ENCODE results near the gene GSX2. TPM values are rescaled to one million over a fixed set of nuclear protein-coding genes. Genes with fewer than 3 reads are reported as not detected.

The GSX2 gene
- total RNA-seq, 8 experiments from 2014 or later = 0.14 to 0.57 (median 0.33) TPM; not detected in 5

- peaks cover 0 to 3% of the 10 kb centered on the region in 2 donors for H3K4me1 ChIP-seq (replicated peaks in 1 of 2)
- in situ Hi-C loops (cut with MboI; ENCODE audit: low pct_unique_long_range_greater_than_20kb in 2 of 9, low sequenced_read_pairs in 9 of 9, unreplicated experiment in 9 of 9) = loop anchor here in 1 of 9 experiments (25.0 kb wide), 1 partner anchor 122 kb away; no protein-coding TSS in a partner anchor
- no peak overlapping the region for H3K27ac ChIP-seq
- 100% methylated on average over 1 of the region's 1 CpG; no CpG with 5 or more reads in 9 of the 10 experiments for WGBS, 10 experiments
- no peak overlapping the region for H3K4me3 ChIP-seq
- ATAC-seq (replicated peaks in 6 of 8) = no peak
These were observed 10.1 kb upstream of the GSX2 start for GRCh38 chr4:54089875-54090274.

GRCh38 chr4:54090404-54090803, 9.6 kb upstream of the GSX2 start:
- Histone ChIP-seq H3K27ac (no peak overlapping the region), H3K4me3 (no peak overlapping the region), H3K4me1 (replicated peaks in 1 of 2) (peaks cover 0 to 5% of the 10 kb centered on the region in 2 donors)
- ATAC-seq (replicated peaks in 6 of 8) = no peak
- in situ Hi-C loops (cut with MboI; ENCODE audit: low pct_unique_long_range_greater_than_20kb in 2 of 9, low sequenced_read_pairs in 9 of 9, unreplicated experiment in 9 of 9) = loop anchor here in 1 of 9 experiments (25.0 kb wide), 1 partner anchor 122 kb away; no protein-coding TSS in a partner anchor
- 78 to 91% (median 81%) methylated on average over 4 to 7 of the region's 8 CpGs; no CpG with 5 or more reads in 4 of the 10 experiments for WGBS, 10 experiments

- H3K4me1 ChIP-seq (replicated peaks in 1 of 2) = peaks cover 0 to 7% of the 10 kb centered on the region in 2 donors
- H3K27ac ChIP-seq = no peak overlapping the region
- ATAC-seq (replicated peaks in 6 of 8) = peak; percentile 14 to 83 (median 34)
- WGBS, 10 experiments = 23 to 83% (median 51%) methylated on average over 1 to 26 of the region's 27 CpGs; no CpG with 5 or more reads in 2 of the 10 experiments
- H3K4me3 ChIP-seq = peak overlapping the region in 3 of 5 donors; percentile 28 to 54 (median 43)
- in situ Hi-C loops (cut with MboI; ENCODE audit: low pct_unique_long_range_greater_than_20kb in 2 of 9, low sequenced_read_pairs in 9 of 9, unreplicated experiment in 9 of 9) = loop anchor here in 1 of 9 experiments (25.0 kb wide), 1 partner anchor 121 kb away; no protein-coding TSS in a partner anchor
These were observed 8.9 kb upstream of the GSX2 start for GRCh38 chr4:54090804-54091623.

GRCh38 chr4:54091637-54092404, 8.1 kb upstream of the GSX2 start:
- whole genome bisulfite sequencing, 10 experiments = 0 to 20% (median 2%) methylated on average over 1 to 23 of the region's 48 CpGs; no CpG with 5 or more reads in 2 of the 10 experiments
- in situ Hi-C loops (cut with MboI; ENCODE audit: low pct_unique_long_range_greater_than_20kb in 2 of 9, low sequenced_read_pairs in 9 of 9, unreplicated experiment in 9 of 9) = loop anchor here in 1 of 9 experiments (25.0 kb wide), 1 partner anchor 120 kb away; no protein-coding TSS in a partner anchor
- peak; percentile 86 to 99 (median 98) for ATAC-seq (replicated peaks in 6 of 8)
- H3K4me3 ChIP-seq = peak overlapping the region; percentile 28 to 54 (median 37)
- H3K27ac ChIP-seq = no peak overlapping the region
- peaks cover 2 to 15% of the 10 kb centered on the region in 2 donors for H3K4me1 ChIP-seq (replicated peaks in 1 of 2)

- in situ Hi-C loops (cut with MboI; ENCODE audit: low pct_unique_long_range_greater_than_20kb in 2 of 9, low sequenced_read_pairs in 9 of 9, unreplicated experiment in 9 of 9) = loop anchor here in 1 of 9 experiments (25.0 kb wide), 1 partner anchor 120 kb away; no protein-coding TSS in a partner anchor
- H3K27ac ChIP-seq = no peak overlapping the region
- no peak for ATAC-seq (replicated peaks in 6 of 8)
- H3K4me3 ChIP-seq = peak overlapping the region; percentile 28 to 54 (median 37)
- 40 to 100% (median 65%) methylated on average over 1 to 12 of the region's 13 CpGs for WGBS, 10 experiments
- peaks cover 2 to 15% of the 10 kb centered on the region in 2 donors for H3K4me1 ChIP-seq (replicated peaks in 1 of 2)
These were observed 7.3 kb upstream of the GSX2 start for GRCh38 chr4:54092405-54093323.

GRCh38 chr4:54093324-54094240, 6.4 kb upstream of the GSX2 start:
- in situ Hi-C loops (cut with MboI; ENCODE audit: low pct_unique_long_range_greater_than_20kb in 2 of 9, low sequenced_read_pairs in 9 of 9, unreplicated experiment in 9 of 9) = loop anchor here in 1 of 9 experiments (25.0 kb wide), 1 partner anchor 119 kb away; no protein-coding TSS in a partner anchor
- no peak for ATAC-seq (replicated peaks in 6 of 8)
- WGBS, 10 experiments = 12 to 85% (median 28%) methylated on average over 2 to 32 of the region's 37 CpGs
- Histone ChIP-seq H3K4me1 (replicated peaks in 1 of 2) (peaks cover 2 to 15% of the 10 kb centered on the region in 2 donors), H3K4me3 (no peak overlapping the region), H3K27ac (no peak overlapping the region)

- H3K4me1 ChIP-seq (replicated peaks in 1 of 2) = peaks cover 4 to 16% of the 10 kb centered on the region in 2 donors
- no peak overlapping the region for H3K27ac ChIP-seq
- no peak for ATAC-seq (replicated peaks in 6 of 8)
- no peak overlapping the region for H3K4me3 ChIP-seq
- WGBS, 10 experiments = 0 to 100% (median 50%) methylated on average over 1 to 5 of the region's 6 CpGs; no CpG with 5 or more reads in 2 of the 10 experiments
- in situ Hi-C loops (cut with MboI; ENCODE audit: low pct_unique_long_range_greater_than_20kb in 2 of 9, low sequenced_read_pairs in 9 of 9, unreplicated experiment in 9 of 9) = loop anchor here in 1 of 9 experiments (25.0 kb wide), 1 partner anchor 118 kb away; no protein-coding TSS in a partner anchor
These were observed 5.5 kb upstream of the GSX2 start for GRCh38 chr4:54094451-54094850.

- Histone ChIP-seq H3K4me3 (no peak overlapping the region), H3K4me1 (replicated peaks in 1 of 2) (peaks cover 11 to 19% of the 10 kb centered on the region in 2 donors), H3K27ac (no peak overlapping the region)
- no peak for ATAC-seq (replicated peaks in 6 of 8)
- in situ Hi-C loops (cut with MboI; ENCODE audit: low pct_unique_long_range_greater_than_20kb in 2 of 9, low sequenced_read_pairs in 9 of 9, unreplicated experiment in 9 of 9) = loop anchor here in 1 of 9 experiments (25.0 kb wide), 1 partner anchor 117 kb away; no protein-coding TSS in a partner anchor
- 0 to 100% (median 4%) methylated on average over 1 to 10 of the region's 19 CpGs; no CpG with 5 or more reads in 4 of the 10 experiments for WGBS, 10 experiments
These were observed 4.7 kb upstream of the GSX2 start for GRCh38 chr4:54095110-54095825.

GRCh38 chr4:54096295-54096962, 3.5 kb upstream of the GSX2 start:
- ATAC-seq (replicated peaks in 6 of 8) = no peak
- WGBS, 10 experiments = 0 to 93% (median 8%) methylated on average over 1 to 10 of the region's 13 CpGs; no CpG with 5 or more reads in 3 of the 10 experiments
- Histone ChIP-seq H3K4me1 (replicated peaks in 1 of 2) (peaks cover 18 to 26% of the 10 kb centered on the region in 2 donors), H3K27ac (no peak overlapping the region), H3K4me3 (no peak overlapping the region)
- in situ Hi-C loops (cut with MboI; ENCODE audit: low pct_unique_long_range_greater_than_20kb in 2 of 9, low sequenced_read_pairs in 9 of 9, unreplicated experiment in 9 of 9) = loop anchor here in 1 of 9 experiments (25.0 kb wide), 1 partner anchor 116 kb away; no protein-coding TSS in a partner anchor

GRCh38 chr4:54097152-54097551, 2.8 kb upstream of the GSX2 start:
- peaks cover 18 to 26% of the 10 kb centered on the region in 2 donors for H3K4me1 ChIP-seq (replicated peaks in 1 of 2)
- in situ Hi-C loops (cut with MboI; ENCODE audit: low pct_unique_long_range_greater_than_20kb in 2 of 9, low sequenced_read_pairs in 9 of 9, unreplicated experiment in 9 of 9) = loop anchor here in 1 of 9 experiments (25.0 kb wide), 1 partner anchor 115 kb away; no protein-coding TSS in a partner anchor
- WGBS, 10 experiments = 17 to 86% (median 63%) methylated on average over 1 to 5 of the region's 6 CpGs; no CpG with 5 or more reads in 2 of the 10 experiments
- H3K27ac ChIP-seq = no peak overlapping the region
- H3K4me3 ChIP-seq = no peak overlapping the region
- ATAC-seq (replicated peaks in 6 of 8) = no peak
